SU-DHL-6 (cell line): ENCODE measurements around the gene PMEPA1.

Experiments
- H2AFZ ChIP-seq: fragments of 200-600 bp; sonication (generic); 2 replicates; pipeline ENCODE4 v1.6.1; 2014; ENCODE audit warnings: low read depth, mild to moderate bottlenecking, moderate library complexity, mixed read lengths, antibody characterized with exemption, low read length; ENCODE audit not compliant: severe bottlenecking
- H3F3A ChIP-seq: fragments of 200-600 bp; shearing (Covaris generic); 2 replicates; pipeline ENCODE4 v1.6.0; 2016; ENCODE audit warnings: antibody characterized with exemption, mild to moderate bottlenecking; ENCODE audit not compliant: insufficient read depth
- H3K27ac ChIP-seq: fragments of 200-600 bp; sonication (generic); 2 replicates; pipeline ENCODE4 v1.5.1; 2016; ENCODE audit warnings: low read depth, mild to moderate bottlenecking, low read length, moderate library complexity, mixed read lengths
- H3K27me3 ChIP-seq: fragments of 200-600 bp; sonication (generic), shearing (Covaris generic); 2 replicates; pipeline ENCODE4 v1.6.0; 2014; ENCODE audit warnings: mild to moderate bottlenecking, low read length
- H3K36me3 ChIP-seq: fragments of 200-600 bp; sonication (generic); 2 replicates; pipeline ENCODE4 v1.6.1; 2014; ENCODE audit warnings: mild to moderate bottlenecking, low read length, mixed read lengths
- H3K4me2 ChIP-seq: fragments of 300-600, 200-600 bp; shearing (Covaris generic), sonication (generic); 2 replicates; pipeline ENCODE4 v1.6.0; 2014; ENCODE audit warnings: low read length, low read depth, mild to moderate bottlenecking; ENCODE audit not compliant: poor library complexity, severe bottlenecking
- H3K4me3 ChIP-seq: fragments of 200-600 bp; sonication (generic); 2 replicates; pipeline ENCODE4 v1.5.1; 2014; ENCODE audit warnings: antibody characterized with exemption, low read length, mild to moderate bottlenecking, mixed read lengths; ENCODE audit not compliant: insufficient read depth, poor library complexity, severe bottlenecking
- H3K79me2 ChIP-seq: fragments of 200-600 bp; sonication (generic); 2 replicates; pipeline ENCODE4 v1.6.1; 2014; ENCODE audit warnings: mild to moderate bottlenecking, low read length, moderate library complexity; ENCODE audit not compliant: insufficient read depth
- H3K9ac ChIP-seq: fragments of 200-600 bp; sonication (generic); 2 replicates; pipeline ENCODE4 v1.7.0; 2014; ENCODE audit warnings: mild to moderate bottlenecking, low read length
- H3K9me2 ChIP-seq: fragments of 200-600 bp; sonication (generic); replicated peaks from 2 replicates; pipeline ENCODE4 v1.6.1; 2014; ENCODE audit warnings: low read length; ENCODE audit not compliant: insufficient read depth
- H3K9me3 ChIP-seq: fragments of 200-600 bp; sonication (generic); 2 replicates; pipeline ENCODE4 v1.6.1; 2014; ENCODE audit warnings: low read length, mixed read lengths; ENCODE audit not compliant: insufficient read depth
- H4K20me1 ChIP-seq: fragments of 200-600 bp; sonication (generic); 2 replicates; pipeline ENCODE4 v1.6.1; 2014; ENCODE audit warnings: low read depth, mild to moderate bottlenecking, antibody characterized with exemption, low read length, moderate library complexity, mixed read lengths
- CTCF ChIP-seq: fragments of 200-600 bp; sonication (generic); IDR thresholded peaks from one replicate; pipeline ENCODE4 v1.5.1; 2017; ENCODE audit warnings: antibody characterized with exemption, mild to moderate bottlenecking, low read length, moderate library complexity; ENCODE audit not compliant: insufficient read depth, poor library complexity, severe bottlenecking
- EZH2phosphoT487 ChIP-seq: fragments of 200-600 bp; sonication (generic), shearing (Covaris generic); conservative IDR thresholded peaks from 2 replicates; pipeline ENCODE4 v1.6.1; 2018; ENCODE audit warnings: mild to moderate bottlenecking, antibody characterized with exemption, low read length, moderate library complexity, mixed read lengths

The PMEPA1 gene

GRCh38 chr20:57667924-57668782 lies 41.7 kb downstream of the PMEPA1 start:
- no peaks in the 10 kb centered on the region for H3K27me3 ChIP-seq
- H2AFZ ChIP-seq: no peak overlapping the region
- no peak overlapping the region for H3K4me2 ChIP-seq
- no peak overlapping the region for H3K4me3 ChIP-seq
- no peak overlapping the region for H3K9ac ChIP-seq
- TF ChIP-seq EZH2phosphoT487: no peak
- no peak for TF ChIP-seq CTCF
- H3K9me2 ChIP-seq: no peaks in the 10 kb centered on the region
- no peaks in the 10 kb centered on the region for H3F3A ChIP-seq
- no peaks in the 10 kb centered on the region for H3K9me3 ChIP-seq
- H4K20me1 ChIP-seq: no peaks in the 10 kb centered on the region
- no peaks in the 10 kb centered on the region for H3K36me3 ChIP-seq
- no peaks in the 10 kb centered on the region for H3K79me2 ChIP-seq
- H3K27ac ChIP-seq: no peak overlapping the region

GRCh38 chr20:57667388-57667787 lies 42.4 kb downstream of the PMEPA1 start:
- Histone ChIP-seq H3K36me3 (no peaks in the 10 kb centered on the region), H3K79me2 (no peaks in the 10 kb centered on the region), H3F3A (no peaks in the 10 kb centered on the region), H2AFZ (no peak overlapping the region), H3K9me2 (no peaks in the 10 kb centered on the region), H4K20me1 (no peaks in the 10 kb centered on the region), H3K27me3 (no peaks in the 10 kb centered on the region), H3K4me2 (no peak overlapping the region), H3K9ac (no peak overlapping the region), H3K4me3 (no peak overlapping the region), H3K9me3 (no peaks in the 10 kb centered on the region), H3K27ac (no peak overlapping the region)
- TF ChIP-seq CTCF: no peak
- TF ChIP-seq EZH2phosphoT487: no peak

- no peak for TF ChIP-seq CTCF
- no peak for TF ChIP-seq EZH2phosphoT487
- no peak overlapping the region for H3K9ac ChIP-seq
- no peak overlapping the region for H3K27ac ChIP-seq
- H2AFZ ChIP-seq: no peak overlapping the region
- no peaks in the 10 kb centered on the region for H3K9me2 ChIP-seq
- no peaks in the 10 kb centered on the region for H3F3A ChIP-seq
- no peak overlapping the region for H3K4me3 ChIP-seq
- H3K79me2 ChIP-seq: no peaks in the 10 kb centered on the region
- no peaks in the 10 kb centered on the region for H3K27me3 ChIP-seq
- no peaks in the 10 kb centered on the region for H3K36me3 ChIP-seq
- no peak overlapping the region for H3K4me2 ChIP-seq
- no peaks in the 10 kb centered on the region for H4K20me1 ChIP-seq
- no peaks in the 10 kb centered on the region for H3K9me3 ChIP-seq
Observed at GRCh38 chr20:57666834-57667157, 43.0 kb downstream of the PMEPA1 start.
